ENCODE measurements around the gene ENTPD5. TPM values are rescaled to one million over a fixed set of nuclear protein-coding genes. Genes with fewer than 3 reads are reported as not detected.
A peak's percentile ranks its signal among the peaks of the same experiment; 100 is the strongest.

Gene ENTPD5
- 10 to 100 TPM; 42.9 to 56.7 (median 53.2) TPM for polyA plus RNA-seq (ENCODE audit: insufficient read length in 4 of 4)

DNA sequence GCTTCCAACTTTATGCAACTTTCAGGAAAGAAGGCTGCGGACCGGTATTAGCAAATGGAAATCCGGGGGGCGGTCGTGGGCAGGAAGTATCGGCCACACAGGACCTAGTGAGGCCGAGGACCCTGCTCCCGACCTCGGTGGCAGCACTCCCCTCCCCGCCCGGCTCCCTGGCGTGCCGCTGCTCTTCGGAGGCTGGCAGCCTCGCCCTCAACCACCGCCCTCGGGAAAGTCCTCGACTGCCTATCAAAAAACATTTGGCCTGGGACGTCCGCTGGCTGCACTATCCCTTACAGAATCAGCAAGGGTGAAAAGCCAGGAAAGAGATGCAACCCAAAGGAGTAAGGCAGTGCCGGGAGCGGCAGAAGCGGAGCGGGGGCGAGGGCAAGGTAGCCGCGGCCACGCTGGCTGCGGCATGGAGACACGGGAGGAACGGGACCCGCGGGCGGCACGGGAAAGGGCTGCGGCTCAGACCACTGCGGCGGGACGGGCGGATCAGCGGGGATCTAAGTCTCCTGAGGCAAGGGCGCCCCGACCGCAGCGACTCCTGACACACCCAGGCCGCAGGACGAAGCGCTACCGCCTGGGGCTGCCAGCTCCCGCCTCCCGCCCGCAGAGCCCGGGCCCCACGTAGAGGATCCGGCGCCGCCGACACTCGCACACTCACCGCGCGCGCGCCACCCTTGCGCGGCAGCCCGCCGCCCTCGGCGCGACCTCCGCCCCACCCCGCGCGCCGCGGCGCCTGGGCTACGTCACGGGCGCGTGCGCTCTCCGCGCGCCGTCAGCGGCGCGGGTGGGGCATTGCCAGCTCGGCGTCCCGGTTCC is at the start of gene ENTPD5, which contains the start of gene BBOF1:
Gene ENTPD5 (minus strand): TSS at position 703 of the 822 bp plus-strand sequence. CDS start 31,186 bp downstream, outside the sequence.
Gene BBOF1 (plus strand): TSS at position 764 of the 822 bp plus-strand sequence. CDS start 130 bp downstream, outside the sequence.
- DNase-seq (ENCODE audit: low read depth in 4 of 4, low spot score in 3 of 4): peak in 3 of 4 donors; percentile 70 to 82 (median 81)

DNA sequence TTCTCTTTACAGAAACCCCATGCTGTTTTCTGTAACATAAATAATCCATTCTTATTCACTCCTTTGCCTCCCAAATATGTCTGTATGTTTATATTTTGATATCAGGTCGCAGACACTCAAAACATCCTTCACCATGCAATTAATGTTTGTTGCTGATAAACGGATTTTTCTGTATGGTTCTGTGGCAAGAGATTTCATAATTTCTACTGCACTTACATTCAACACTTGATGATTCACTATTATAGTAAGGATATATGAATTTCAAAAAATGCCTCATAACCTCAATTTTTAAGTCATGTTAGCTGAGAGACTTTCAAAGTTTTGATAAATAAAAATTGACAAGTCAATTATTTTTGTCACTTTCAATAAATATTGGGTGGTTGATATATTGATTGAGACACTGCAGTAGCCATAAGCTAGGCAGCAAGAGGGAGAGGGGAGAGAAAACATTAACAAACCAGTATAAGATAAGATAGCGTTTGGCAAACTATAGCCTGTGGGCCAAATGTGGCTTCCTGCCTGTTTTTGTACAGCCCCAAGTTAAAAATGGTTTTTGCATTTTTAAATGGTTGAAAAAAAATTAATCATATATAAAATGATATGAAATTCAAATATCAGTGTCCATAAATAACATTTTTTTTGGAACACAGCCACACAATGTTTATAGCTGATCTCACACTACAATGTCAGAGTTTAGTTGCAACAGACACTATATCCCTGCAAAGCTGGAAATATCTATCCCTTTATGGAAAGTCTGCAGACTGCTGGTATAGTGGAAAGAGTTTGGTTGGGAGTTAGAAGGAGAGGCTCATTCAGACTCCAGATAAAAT is 46.9 kb upstream of the ENTPD5 start:
- DNase-seq (ENCODE audit: low read depth in 4 of 4, low spot score in 3 of 4): no peak

- no peak for DNase-seq (ENCODE audit: low read depth in 4 of 4, low spot score in 3 of 4)
These were observed 45.8 kb upstream of the ENTPD5 start for GRCh38 chr14:74064883-74065282.

DNA sequence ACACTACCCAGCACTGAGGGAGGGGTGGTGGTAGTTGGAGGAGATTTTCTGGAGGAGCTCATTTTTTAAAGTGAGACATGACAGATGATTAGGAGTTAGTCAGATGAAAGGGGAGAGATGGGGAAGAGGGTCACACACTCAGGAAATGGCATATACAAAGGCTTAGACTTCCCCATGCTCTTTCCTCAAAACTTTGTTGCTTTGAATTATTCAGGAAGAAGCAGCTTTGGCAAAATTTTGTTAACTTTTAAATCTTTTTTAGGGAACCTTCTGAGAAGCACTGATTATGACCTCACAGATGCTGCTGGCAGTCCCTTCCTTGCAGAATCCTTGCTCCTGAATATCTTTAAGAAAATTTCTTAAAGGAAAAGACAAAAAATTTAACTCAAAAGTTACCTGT is 45.3 kb upstream of the ENTPD5 start:
- no peak for DNase-seq (ENCODE audit: low read depth in 4 of 4, low spot score in 3 of 4)

GRCh38 chr14:74062809-74063150 is 43.7 kb upstream of the ENTPD5 start:
- no peak for DNase-seq (ENCODE audit: low read depth in 4 of 4, low spot score in 3 of 4)

GRCh38 chr14:74049876-74050495 is 30.9 kb upstream of the ENTPD5 start:
- DNase-seq (ENCODE audit: low read depth in 4 of 4, low spot score in 3 of 4): no peak

- DNase-seq (ENCODE audit: low read depth in 4 of 4, low spot score in 3 of 4): no peak
These were observed 29.2 kb upstream of the ENTPD5 start for GRCh38 chr14:74048281-74048680.

- DNase-seq (ENCODE audit: low read depth in 4 of 4, low spot score in 3 of 4): no peak
These were observed 26.4 kb upstream of the ENTPD5 start for GRCh38 chr14:74045522-74045921.

GRCh38 chr14:74042296-74042695 is 23.2 kb upstream of the ENTPD5 start:
- no peak for DNase-seq (ENCODE audit: low read depth in 4 of 4, low spot score in 3 of 4)

GRCh38 chr14:74038020-74038859 is 19.2 kb upstream of the ENTPD5 start:
- DNase-seq (ENCODE audit: low read depth in 4 of 4, low spot score in 3 of 4): peak; percentile 33 to 47 (median 40)

DNA sequence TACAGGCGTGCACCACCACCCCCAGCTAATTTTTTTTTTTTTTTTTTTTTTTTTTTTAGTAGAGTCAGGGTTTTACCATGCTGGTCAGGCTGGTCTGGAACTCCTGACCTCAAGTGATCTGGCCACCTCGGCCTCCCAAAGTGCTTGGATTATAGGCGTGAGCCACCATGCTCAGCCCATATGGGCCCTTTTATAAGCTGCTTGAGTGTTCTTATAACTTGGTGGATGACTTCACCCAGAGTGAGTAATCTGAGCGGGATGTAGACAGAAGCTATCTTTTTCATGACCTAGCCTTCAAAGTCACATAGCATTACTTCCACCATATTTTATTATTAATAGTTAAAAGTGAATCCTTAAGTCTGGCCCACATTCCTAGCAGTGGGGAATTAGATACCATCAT is 16.5 kb upstream of the ENTPD5 start:
- no peak for DNase-seq (ENCODE audit: low read depth in 4 of 4, low spot score in 3 of 4)

DNA sequence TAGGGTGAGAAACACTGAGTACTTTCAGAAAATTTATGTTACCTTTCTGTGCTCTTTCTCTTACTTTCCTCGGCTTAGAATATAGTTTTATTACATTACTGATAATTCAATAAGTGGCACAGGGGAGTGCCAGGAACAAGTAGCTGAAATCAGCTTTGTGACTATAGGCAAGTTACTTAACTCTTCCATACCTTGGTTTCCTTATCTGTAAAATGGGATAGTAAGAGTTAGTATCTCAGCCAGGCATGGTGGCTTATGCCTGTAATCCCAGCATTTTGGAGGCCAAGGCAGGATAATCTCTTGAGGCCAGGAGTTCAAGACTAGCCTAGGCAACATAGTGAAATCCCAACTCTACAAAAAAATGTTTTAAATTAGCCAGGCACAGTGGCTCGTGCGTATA is 15.5 kb upstream of the ENTPD5 start:
- no peak for DNase-seq (ENCODE audit: low read depth in 4 of 4, low spot score in 3 of 4)

- no peak for DNase-seq (ENCODE audit: low read depth in 4 of 4, low spot score in 3 of 4)
These were observed 10.0 kb upstream of the ENTPD5 start for GRCh38 chr14:74029136-74029535.

- DNase-seq (ENCODE audit: low read depth in 4 of 4, low spot score in 3 of 4): no peak
These were observed 3.3 kb upstream of the ENTPD5 start for GRCh38 chr14:74022346-74022745.

DNA sequence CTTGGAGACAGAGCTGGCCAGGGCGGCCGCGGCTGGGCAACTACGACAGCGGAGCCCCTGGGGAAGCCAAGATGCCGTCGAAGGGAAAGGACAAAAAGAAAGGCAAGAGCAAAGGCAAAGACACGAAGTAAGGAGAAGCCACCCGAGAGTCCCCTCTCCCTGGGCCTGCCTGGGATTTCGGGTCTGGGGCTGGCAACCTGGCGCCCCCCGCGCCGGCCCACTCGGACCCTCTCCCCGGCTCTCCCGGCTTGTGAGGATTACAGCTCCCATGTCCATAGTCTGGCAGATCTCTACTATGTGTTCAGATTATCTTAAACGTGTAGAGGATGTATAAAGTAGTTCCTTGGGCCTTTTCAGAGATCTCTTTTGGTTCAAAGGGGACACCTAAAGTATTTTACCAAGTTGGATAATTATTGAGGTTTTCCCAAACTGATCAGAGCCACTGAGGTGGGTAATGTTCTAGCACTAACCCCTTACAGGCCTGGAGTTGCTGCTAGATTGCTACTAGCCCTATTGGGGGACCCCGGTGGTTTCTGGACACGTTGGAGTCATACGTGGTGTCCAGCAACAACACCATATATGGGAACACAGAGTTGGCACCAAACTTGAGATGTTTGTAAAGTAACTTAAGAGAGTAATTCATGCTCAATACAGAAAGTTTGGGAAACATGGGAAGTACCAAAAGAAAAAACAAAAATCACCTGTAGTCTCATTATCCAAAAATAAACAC is 485 bp upstream of the ENTPD5 start:
- no peak for DNase-seq (ENCODE audit: low read depth in 4 of 4, low spot score in 3 of 4)

DNA sequence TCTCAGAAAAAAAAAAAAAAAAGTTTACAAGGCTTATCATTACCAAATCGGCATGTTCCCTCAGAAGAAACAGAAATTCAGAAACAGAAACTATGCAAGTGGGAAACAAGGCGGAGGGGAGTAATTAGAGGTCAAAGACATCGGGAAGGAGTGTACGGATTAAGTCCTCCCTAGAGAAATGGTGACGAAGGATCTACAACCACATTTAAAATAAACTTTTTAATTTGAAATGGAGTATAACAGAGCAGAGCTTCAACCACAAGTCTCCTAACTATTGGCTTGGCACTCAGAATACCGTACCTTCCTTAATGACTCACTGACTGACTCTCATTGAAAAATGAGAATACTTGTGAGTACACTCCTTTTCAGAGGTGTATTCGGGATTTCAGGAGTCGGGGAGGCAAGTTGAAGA is 908 bp downstream of the ENTPD5 start:
- DNase-seq (ENCODE audit: low read depth in 4 of 4, low spot score in 3 of 4): no peak

DNA sequence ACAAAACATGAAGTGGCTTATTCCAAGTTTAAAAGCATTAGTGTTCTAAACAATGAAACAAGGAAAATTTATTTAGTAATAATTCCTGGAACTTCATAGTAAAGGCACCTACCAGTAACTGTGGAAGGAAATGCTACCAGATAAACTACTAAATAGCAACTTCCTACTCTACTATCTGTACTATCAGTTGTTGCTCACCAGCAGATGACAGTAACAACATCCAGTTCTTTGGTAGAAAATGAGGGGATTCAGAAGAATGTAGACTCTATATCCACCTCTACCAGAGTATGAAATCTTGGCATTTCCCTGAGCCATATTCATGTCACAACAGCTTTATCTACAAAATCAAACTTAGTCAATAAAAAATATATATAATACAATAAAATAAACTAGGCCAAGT is 3.1 kb downstream of the ENTPD5 start:
- no peak for DNase-seq (ENCODE audit: low read depth in 4 of 4, low spot score in 3 of 4)

DNA sequence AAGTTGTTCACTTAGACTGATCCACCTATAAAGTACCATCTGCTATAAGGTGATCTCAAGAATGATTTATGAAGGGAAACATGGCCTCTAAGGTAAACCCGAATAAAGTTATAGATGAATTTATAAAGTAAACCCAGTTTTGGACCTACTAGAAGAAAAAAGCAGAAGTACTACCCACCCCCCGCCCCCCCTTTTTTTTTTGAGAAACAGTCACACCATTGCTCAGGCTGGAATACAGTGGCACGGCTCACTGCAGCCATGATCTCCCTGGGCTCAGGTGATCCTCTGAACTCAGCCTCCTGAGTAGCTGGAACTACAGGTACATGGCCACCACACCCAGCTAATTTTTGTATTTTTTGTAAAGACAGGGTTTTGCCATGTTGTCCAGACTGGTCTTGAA is 3.9 kb downstream of the ENTPD5 start:
- no peak for DNase-seq (ENCODE audit: low read depth in 4 of 4, low spot score in 3 of 4)

- DNase-seq (ENCODE audit: low read depth in 4 of 4, low spot score in 3 of 4): no peak
These were observed 4.8 kb downstream of the ENTPD5 start for GRCh38 chr14:74014299-74014698.
